ENCODE data around the gene IGIP. TPM values are rescaled to one million over a fixed set of nuclear protein-coding genes. Genes with fewer than 3 reads are reported as not detected.
A peak's percentile ranks its signal among the peaks of the same experiment; 100 is the strongest.

The IGIP gene
- total and polyA plus RNA-seq, 8 donors = 2.6 to 8.0 (median 5.8) TPM

GRCh38 chr5:140135127-140135526, 9.4 kb downstream of the IGIP start:
- intact Hi-C loops (cut with DNase I) = no loop called here
- no peak for DNase-seq

GRCh38 chr5:140136624-140137023, 10.9 kb downstream of the IGIP start:
- H3K27me3 ChIP-seq = no peaks in the 10 kb centered on the region
- no peak overlapping the region for H3K4me3 ChIP-seq
- no peak overlapping the region for H3K27ac ChIP-seq
- intact Hi-C loops (cut with DNase I) = no loop called here
- DNase-seq (no peak), ATAC-seq (no peak), FAIRE-seq (no peak)
- H3K4me1 ChIP-seq = peaks cover 0 to 9% (median 0%) of the 10 kb centered on the region in 3 donors
- 93 to 100% methylated on average over 1 of the region's 1 CpG for WGBS, 2 donors
- no peaks in the 10 kb centered on the region for H3K36me3 ChIP-seq
- no peaks in the 10 kb centered on the region for H3K9me3 ChIP-seq
- no peak for TF ChIP-seq CTCF (IDR thresholded peaks at IDR 0.05)

More at GRCh38 chr5:140135127-140135526, 9.4 kb downstream of the IGIP start:
- ATAC-seq (no peak), FAIRE-seq (no peak)
- H3K36me3 ChIP-seq = no peaks in the 10 kb centered on the region
- no peaks in the 10 kb centered on the region for H3K9me3 ChIP-seq
- no peak overlapping the region for H3K27ac ChIP-seq
- no peak for TF ChIP-seq CTCF (IDR thresholded peaks at IDR 0.05)
- H3K27me3 ChIP-seq = no peaks in the 10 kb centered on the region
- H3K4me3 ChIP-seq = no peak overlapping the region
- peaks cover 0 to 9% (median 0%) of the 10 kb centered on the region in 3 donors for H3K4me1 ChIP-seq

GRCh38 chr5:140140435-140140834, 14.7 kb downstream of the IGIP start:
- no peak for TF ChIP-seq CTCF (IDR thresholded peaks at IDR 0.05)
- no peaks in the 10 kb centered on the region for H3K9me3 ChIP-seq
- no peak overlapping the region for H3K4me3 ChIP-seq
- no peak overlapping the region for H3K27ac ChIP-seq
- intact Hi-C loops (cut with DNase I) = no loop called here
- peaks cover 0 to 1% (median under 1%) of the 10 kb centered on the region in 3 donors for H3K4me1 ChIP-seq
- no peaks in the 10 kb centered on the region for H3K27me3 ChIP-seq
- no peak for DNase-seq
- no peak for FAIRE-seq
- 83 to 87% methylated on average over 3 of the region's 3 CpGs for WGBS, 2 donors
- H3K36me3 ChIP-seq = no peaks in the 10 kb centered on the region
- peak in 1 of 4 donors; percentile 16 for ATAC-seq

GRCh38 chr5:140141241-140141640, 15.5 kb downstream of the IGIP start:
- Histone ChIP-seq H3K36me3 (no peaks in the 10 kb centered on the region), H3K27me3 (no peaks in the 10 kb centered on the region), H3K9me3 (no peaks in the 10 kb centered on the region), H3K4me3 (no peak overlapping the region), H3K27ac (no peak overlapping the region), H3K4me1 (peaks cover 1 to 7% (median 6%) of the 10 kb centered on the region in 3 donors)
- no peak for DNase-seq
- ATAC-seq = no peak
- TF ChIP-seq CTCF (IDR thresholded peaks at IDR 0.05) = no peak
- FAIRE-seq = no peak
- intact Hi-C loops (cut with DNase I) = no loop called here

GRCh38 chr5:140142246-140142645, 16.5 kb downstream of the IGIP start:
- intact Hi-C loops (cut with DNase I) = no loop called here
- FAIRE-seq = no peak

More at GRCh38 chr5:140142246-140142645, 16.5 kb downstream of the IGIP start:
- no peak overlapping the region for H3K27ac ChIP-seq
- H3K4me3 ChIP-seq = no peak overlapping the region
- no peak for ATAC-seq
- no peaks in the 10 kb centered on the region for H3K27me3 ChIP-seq
- 79 to 86% methylated on average over 5 of the region's 5 CpGs for WGBS, 2 donors
- DNase-seq = no peak
- no peaks in the 10 kb centered on the region for H3K36me3 ChIP-seq
- H3K4me1 ChIP-seq = peaks cover 3 to 10% (median 8%) of the 10 kb centered on the region in 3 donors
- no peaks in the 10 kb centered on the region for H3K9me3 ChIP-seq
- no peak for TF ChIP-seq CTCF (IDR thresholded peaks at IDR 0.05)

Data from pancreas (tissue), 10 donors.